Measurements from ENCODE around the gene DDX31.

The DDX31 gene

GRCh38 chr9:132555528-132555927 is 114.3 kb downstream of the DDX31 start:
- in situ Hi-C loops (cut with MboI; ENCODE audit: low sequenced_read_pairs, unreplicated experiment), result no loop called here
- no peak for DNase-seq (ENCODE audit: low spot score)
- TF ChIP-seq, protein P1, sequence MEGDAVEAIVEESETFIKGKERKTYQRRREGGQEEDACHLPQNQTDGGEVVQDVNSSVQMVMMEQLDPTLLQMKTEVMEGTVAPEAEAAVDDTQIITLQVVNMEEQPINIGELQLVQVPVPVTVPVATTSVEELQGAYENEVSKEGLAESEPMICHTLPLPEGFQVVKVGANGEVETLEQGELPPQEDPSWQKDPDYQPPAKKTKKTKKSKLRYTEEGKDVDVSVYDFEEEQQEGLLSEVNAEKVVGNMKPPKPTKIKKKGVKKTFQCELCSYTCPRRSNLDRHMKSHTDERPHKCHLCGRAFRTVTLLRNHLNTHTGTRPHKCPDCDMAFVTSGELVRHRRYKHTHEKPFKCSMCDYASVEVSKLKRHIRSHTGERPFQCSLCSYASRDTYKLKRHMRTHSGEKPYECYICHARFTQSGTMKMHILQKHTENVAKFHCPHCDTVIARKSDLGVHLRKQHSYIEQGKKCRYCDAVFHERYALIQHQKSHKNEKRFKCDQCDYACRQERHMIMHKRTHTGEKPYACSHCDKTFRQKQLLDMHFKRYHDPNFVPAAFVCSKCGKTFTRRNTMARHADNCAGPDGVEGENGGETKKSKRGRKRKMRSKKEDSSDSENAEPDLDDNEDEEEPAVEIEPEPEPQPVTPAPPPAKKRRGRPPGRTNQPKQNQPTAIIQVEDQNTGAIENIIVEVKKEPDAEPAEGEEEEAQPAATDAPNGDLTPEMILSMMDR (IDR thresholded peaks at IDR 0.05; ENCODE audit: borderline replicate concordance, control extremely low read depth, extremely low read depth, insufficient read depth, missing control alignments), result no peak

DNA sequence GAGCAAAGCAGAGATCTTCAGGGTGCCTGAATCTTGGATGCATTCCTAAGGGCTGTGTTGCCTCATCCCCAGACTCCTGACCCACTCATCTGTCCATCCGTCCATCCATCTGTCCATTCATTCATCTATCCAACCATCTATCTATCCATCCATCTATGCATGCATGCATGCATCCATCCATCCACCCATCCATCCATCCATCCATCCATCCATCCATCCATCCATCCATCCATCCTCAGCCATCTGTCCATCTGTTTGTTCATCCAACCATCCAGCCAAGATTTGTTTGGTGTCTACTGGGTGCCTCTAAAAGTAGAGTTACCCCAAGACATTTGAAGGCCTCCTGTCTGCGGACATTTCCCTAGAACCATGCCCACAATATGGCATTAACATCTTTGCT is 115.0 kb downstream of the DDX31 start:
- DNase-seq (ENCODE audit: low spot score), result no peak
- TF ChIP-seq, protein P1 (IDR thresholded peaks at IDR 0.05; ENCODE audit: borderline replicate concordance, control extremely low read depth, extremely low read depth, insufficient read depth, missing control alignments), result no peak
- in situ Hi-C loops (cut with MboI; ENCODE audit: low sequenced_read_pairs, unreplicated experiment), result no loop called here

DNA sequence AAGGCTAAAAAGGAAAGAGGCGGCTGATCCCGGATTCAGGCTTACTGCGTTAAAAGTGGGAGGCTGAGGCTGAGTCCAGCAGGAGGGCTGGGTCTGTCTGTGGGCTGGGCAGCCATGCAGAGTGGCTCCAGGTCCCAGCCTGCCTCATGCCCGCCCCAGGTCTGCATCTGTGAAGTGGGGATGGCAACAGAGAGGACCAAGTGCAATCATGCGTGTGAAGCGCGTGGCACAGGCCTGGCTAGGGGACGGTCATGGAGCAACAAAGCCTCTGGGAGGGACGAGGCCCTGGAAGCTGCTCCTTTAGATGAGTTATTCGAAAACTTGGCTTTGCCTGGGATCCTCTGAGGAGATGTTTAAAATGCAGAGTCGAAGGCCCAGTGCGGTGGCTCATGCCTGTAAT is 117.7 kb downstream of the DDX31 start:
- TF ChIP-seq, protein P1 (IDR thresholded peaks at IDR 0.05; ENCODE audit: borderline replicate concordance, control extremely low read depth, extremely low read depth, insufficient read depth, missing control alignments), result no peak
- DNase-seq (ENCODE audit: low spot score), result no peak
- in situ Hi-C loops (cut with MboI; ENCODE audit: low sequenced_read_pairs, unreplicated experiment), result no loop called here

GRCh38 chr9:132551556-132551955 is 118.2 kb downstream of the DDX31 start:
- in situ Hi-C loops (cut with MboI; ENCODE audit: low sequenced_read_pairs, unreplicated experiment), result no loop called here

GRCh38 chr9:132548751-132549640 is 120.8 kb downstream of the DDX31 start:
- no peak for DNase-seq (ENCODE audit: low spot score)
- in situ Hi-C loops (cut with MboI; ENCODE audit: low sequenced_read_pairs, unreplicated experiment), result no loop called here

More at GRCh38 chr9:132551556-132551955, 118.2 kb downstream of the DDX31 start:
- TF ChIP-seq, protein P1 (IDR thresholded peaks at IDR 0.05; ENCODE audit: borderline replicate concordance, control extremely low read depth, extremely low read depth, insufficient read depth, missing control alignments), result no peak
- DNase-seq (ENCODE audit: low spot score), result no peak

DNA sequence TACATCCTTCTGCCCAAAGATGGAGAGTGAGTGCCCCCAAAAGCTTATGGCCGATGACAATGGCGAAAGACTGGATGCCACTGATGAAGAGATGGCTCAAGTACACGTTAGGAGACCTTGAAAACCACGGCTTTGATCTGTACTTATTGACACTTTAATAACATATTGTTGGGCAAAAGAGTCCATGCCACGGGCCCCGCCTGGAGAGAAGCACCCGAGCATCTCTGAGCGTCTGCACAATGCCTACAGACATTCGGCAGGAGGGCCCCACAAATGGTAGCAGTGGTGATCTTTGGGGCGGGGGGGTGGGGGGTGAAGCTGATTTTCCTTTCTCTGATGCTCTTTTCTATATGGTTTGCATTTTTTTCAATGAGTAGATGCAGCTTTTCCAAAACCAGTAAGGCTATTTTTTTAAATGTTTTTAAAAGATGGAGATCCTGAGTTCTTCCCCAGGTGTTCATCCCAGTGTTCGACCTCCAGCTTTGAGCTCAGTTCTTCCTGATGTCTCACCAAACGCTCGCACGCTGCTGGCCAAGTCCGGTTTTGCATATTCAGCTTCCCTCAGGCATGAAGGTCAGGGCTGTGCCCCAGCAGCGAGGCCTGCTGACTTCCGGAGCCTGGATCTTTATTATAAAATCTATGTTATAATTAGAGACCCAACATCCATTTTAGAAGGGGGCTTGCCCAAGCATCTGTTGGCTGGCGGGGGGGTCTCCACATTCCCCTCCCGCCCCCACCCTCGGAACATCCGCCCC is 121.6 kb downstream of the DDX31 start:
- in situ Hi-C loops (cut with MboI; ENCODE audit: low sequenced_read_pairs, unreplicated experiment), result no loop called here
- TF ChIP-seq, protein P1 (IDR thresholded peaks at IDR 0.05; ENCODE audit: borderline replicate concordance, control extremely low read depth, extremely low read depth, insufficient read depth, missing control alignments), result no peak
- DNase-seq (ENCODE audit: low spot score), result no peak

More at GRCh38 chr9:132548751-132549640, 120.8 kb downstream of the DDX31 start:
- TF ChIP-seq, protein P1 (IDR thresholded peaks at IDR 0.05; ENCODE audit: borderline replicate concordance, control extremely low read depth, extremely low read depth, insufficient read depth, missing control alignments), result no peak
